HepG2 (cell line): Measurements from ENCODE around the gene NUBP2.

Source experiments
- CBX5 ChIP-seq: sonication (generic); formaldehyde crosslinking; IDR thresholded peaks from 2 replicates; pipeline ENCODE4 v1.4.0; 2020; ENCODE audit warnings: missing genetic modification reagents, borderline replicate concordance
- EP300 ChIP-seq, 3 experiments: sonication (generic) in 1 of 3; formaldehyde crosslinking in 1 of 3; IDR thresholded peaks; 2 replicates each; pipeline versions ENCODE4 v1.5.1 to v1.6.1; 2011 to 2020; ENCODE audit warnings: low read depth in 2 of 3, low read length in 2 of 3, borderline replicate concordance in 1 of 3, improper control_type of control experiment in 1 of 3, mild to moderate bottlenecking in 1 of 3, missing genetic modification reagents in 1 of 3, moderate library complexity in 1 of 3
- MAZ ChIP-seq, 2 experiments: sonication (generic) in 1 of 2; formaldehyde crosslinking in 1 of 2; IDR thresholded peaks; 2 replicates each; pipeline versions ENCODE4 v1.5.0 to v1.6.1; 2012 to 2020; ENCODE audit warnings: low read depth in 2 of 2, mild to moderate bottlenecking in 2 of 2, borderline replicate concordance in 1 of 2, improper control_type of control experiment in 1 of 2, low read length in 1 of 2, missing genetic modification reagents in 1 of 2, moderate library complexity in 1 of 2

GRCh38 chr16:1774448-1774780 is 8.3 kb upstream of the NUBP2 start:
- TF ChIP-seq CBX5 (no peak), MAZ (IDR thresholded peaks at IDR 0.05; ENCODE audit: borderline replicate concordance, low read depth, low read length) (no peak), MAZ (CRISPR knock-in tag; IDR thresholded peaks at IDR 0.05; ENCODE audit: low read depth) (no peak), EP300 (IDR thresholded peaks at IDR 0.05; ENCODE audit: low read depth in 2 of 2, low read length in 2 of 2) (no peak), EP300 (CRISPR knock-in tag; IDR thresholded peaks at IDR 0.05; ENCODE audit: borderline replicate concordance) (no peak)
